RWPE2 (cell line): ENCODE results near the gene CRHBP.
A peak's percentile ranks its signal among the peaks of the same experiment; 100 is the strongest.

Source experiments
- ATAC-seq: fragments of 200-7000 bp; cut with Tn5 transposase; 3 replicates; pipeline ENCODE4 v1.9.1; 2021; ENCODE audit warnings: low read depth
- DNase-seq: peaks from one replicate; pipeline ENCODE4 v3.0.0-alpha.2; 2020; ENCODE audit warnings: low spot score
- H3K27ac ChIP-seq: fragments of 450-650 bp; 2 replicates; pipeline ENCODE4 v1.5.1; 2017; ENCODE audit warnings: mild to moderate bottlenecking; ENCODE audit not compliant: poor library complexity, severe bottlenecking
- H3K27me3 ChIP-seq: fragments of 250-450 bp; sonication (Bioruptor Pico); 2 replicates; pipeline ENCODE4 v1.5.1; 2021; ENCODE audit warnings: mild to moderate bottlenecking, moderate library complexity; ENCODE audit not compliant: insufficient read depth, poor library complexity, severe bottlenecking
- H3K36me3 ChIP-seq: fragments of 250-450 bp; sonication (Bioruptor Pico); 2 replicates; pipeline ENCODE4 v1.5.1; 2020; ENCODE audit warnings: low read depth, mild to moderate bottlenecking, moderate library complexity
- H3K4me1 ChIP-seq: fragments of 250-450 bp; sonication (Bioruptor Pico); 2 replicates; pipeline ENCODE4 v1.5.1; 2021; ENCODE audit warnings: mild to moderate bottlenecking, moderate library complexity; ENCODE audit not compliant: insufficient read depth, poor library complexity, severe bottlenecking
- H3K4me3 ChIP-seq: fragments of 250-450 bp; sonication (Bioruptor Pico); 2 replicates; pipeline ENCODE4 v1.5.1; 2021; ENCODE audit warnings: mild to moderate bottlenecking, moderate library complexity; ENCODE audit not compliant: severe bottlenecking
- H3K9me3 ChIP-seq: fragments of 250-450 bp; sonication (Bioruptor Pico); 2 replicates; pipeline ENCODE4 v1.5.1; 2021; ENCODE audit warnings: mild to moderate bottlenecking, moderate library complexity; ENCODE audit not compliant: severe bottlenecking
- TF ChIP-seq, protein P1 (sequence below): fragments of 450-650 bp; IDR thresholded peaks from one replicate; pipeline ENCODE4 v1.5.1; 2017; ENCODE audit warnings: mild to moderate bottlenecking, moderate library complexity; ENCODE audit not compliant: poor library complexity, severe bottlenecking

Gene CRHBP

DNA sequence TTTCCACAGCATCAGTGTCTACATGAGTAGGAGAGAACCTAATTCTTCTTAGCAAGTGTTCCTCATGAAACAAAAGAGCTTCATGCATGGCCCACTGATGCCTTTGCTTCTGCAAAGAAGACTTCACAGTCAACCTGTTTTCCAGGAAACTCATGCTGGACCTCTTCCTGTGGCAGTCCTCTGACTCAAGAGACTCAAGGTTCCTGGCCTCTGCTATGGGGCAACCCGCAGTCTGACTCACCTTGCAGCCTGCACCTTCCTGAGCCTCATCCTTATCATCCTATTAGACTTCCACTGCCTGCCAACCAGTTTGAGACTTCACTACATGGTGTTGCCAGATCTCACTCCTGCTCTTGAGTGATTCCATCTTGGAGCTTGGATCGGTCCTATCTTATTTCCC is 59.8 kb downstream of the CRHBP start:
- DNase-seq (no peak), ATAC-seq (peak; percentile 97)
- Histone ChIP-seq H3K27me3 (no peaks in the 10 kb centered on the region), H3K4me1 (no peaks in the 10 kb centered on the region), H3K27ac (no peak overlapping the region), H3K9me3 (no peaks in the 10 kb centered on the region), H3K4me3 (no peak overlapping the region), H3K36me3 (no peaks in the 10 kb centered on the region)
- TF ChIP-seq, protein P1, sequence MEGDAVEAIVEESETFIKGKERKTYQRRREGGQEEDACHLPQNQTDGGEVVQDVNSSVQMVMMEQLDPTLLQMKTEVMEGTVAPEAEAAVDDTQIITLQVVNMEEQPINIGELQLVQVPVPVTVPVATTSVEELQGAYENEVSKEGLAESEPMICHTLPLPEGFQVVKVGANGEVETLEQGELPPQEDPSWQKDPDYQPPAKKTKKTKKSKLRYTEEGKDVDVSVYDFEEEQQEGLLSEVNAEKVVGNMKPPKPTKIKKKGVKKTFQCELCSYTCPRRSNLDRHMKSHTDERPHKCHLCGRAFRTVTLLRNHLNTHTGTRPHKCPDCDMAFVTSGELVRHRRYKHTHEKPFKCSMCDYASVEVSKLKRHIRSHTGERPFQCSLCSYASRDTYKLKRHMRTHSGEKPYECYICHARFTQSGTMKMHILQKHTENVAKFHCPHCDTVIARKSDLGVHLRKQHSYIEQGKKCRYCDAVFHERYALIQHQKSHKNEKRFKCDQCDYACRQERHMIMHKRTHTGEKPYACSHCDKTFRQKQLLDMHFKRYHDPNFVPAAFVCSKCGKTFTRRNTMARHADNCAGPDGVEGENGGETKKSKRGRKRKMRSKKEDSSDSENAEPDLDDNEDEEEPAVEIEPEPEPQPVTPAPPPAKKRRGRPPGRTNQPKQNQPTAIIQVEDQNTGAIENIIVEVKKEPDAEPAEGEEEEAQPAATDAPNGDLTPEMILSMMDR = no peak

DNA sequence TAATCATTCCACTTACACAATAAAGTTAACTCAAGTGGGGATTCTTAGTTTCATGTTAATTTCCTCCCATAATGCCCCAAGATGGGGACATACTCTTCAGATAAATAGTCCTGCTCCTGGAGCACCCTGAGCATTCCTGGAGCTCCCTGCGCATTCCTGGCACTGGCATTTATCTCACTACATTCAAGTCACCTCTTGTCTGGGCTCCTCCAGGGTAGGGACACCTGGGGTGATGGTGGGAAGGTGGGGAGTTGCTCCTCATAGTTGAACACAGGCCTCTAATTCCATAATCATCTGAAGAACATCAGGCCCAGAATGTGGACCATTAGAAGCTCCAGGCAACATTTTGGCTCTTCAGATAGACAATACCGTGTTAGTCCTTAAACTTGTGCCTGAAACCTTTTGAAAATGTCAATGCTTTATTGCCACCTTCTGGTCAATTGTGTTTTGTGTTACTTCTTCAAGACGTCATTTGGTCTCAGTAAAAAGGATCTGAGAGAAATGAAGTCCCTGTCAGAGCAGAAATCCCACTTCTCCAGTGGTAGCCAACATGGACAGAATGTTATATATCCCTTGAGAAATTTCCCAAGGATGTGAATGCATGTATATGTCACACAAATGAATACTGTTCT is 63.2 kb downstream of the CRHBP start:
- Histone ChIP-seq H3K27me3 (no peaks in the 10 kb centered on the region), H3K27ac (no peak overlapping the region), H3K9me3 (no peaks in the 10 kb centered on the region), H3K4me3 (no peak overlapping the region), H3K36me3 (no peaks in the 10 kb centered on the region), H3K4me1 (no peaks in the 10 kb centered on the region)
- peak; percentile 30; the same call in 1 of the 3 replicates for ATAC-seq
- TF ChIP-seq, protein P1 = peak; percentile 59
- DNase-seq = no peak

GRCh38 chr5:77016962-77017361 is 64.1 kb downstream of the CRHBP start:
- Histone ChIP-seq H3K4me3 (no peak overlapping the region), H3K4me1 (no peaks in the 10 kb centered on the region), H3K27ac (no peak overlapping the region), H3K9me3 (no peaks in the 10 kb centered on the region), H3K36me3 (no peaks in the 10 kb centered on the region), H3K27me3 (no peaks in the 10 kb centered on the region)
- DNase-seq = no peak
- TF ChIP-seq, protein P1 = no peak
- ATAC-seq = no peak

GRCh38 chr5:77017668-77018067 is 64.8 kb downstream of the CRHBP start:
- DNase-seq = no peak
- Histone ChIP-seq H3K27me3 (no peaks in the 10 kb centered on the region), H3K27ac (no peak overlapping the region), H3K4me1 (no peaks in the 10 kb centered on the region), H3K4me3 (no peak overlapping the region), H3K9me3 (no peaks in the 10 kb centered on the region), H3K36me3 (no peaks in the 10 kb centered on the region)
- TF ChIP-seq, protein P1 = no peak
- ATAC-seq = no peak
